Stimulated activated naive CD8-positive, alpha-beta T cell treated with anti-CD3 and anti-CD28 coated beads, Interleukin-15, amount 100 ng/mL, for 72 hours (primary cell): ENCODE data around the gene ZNF287.
A peak's percentile ranks its signal among the peaks of the same experiment; 100 is the strongest.

Source experiments
- ATAC-seq: fragments of 150-1000 bp; cut with Tn5 transposase; 2 replicates; pipeline ENCODE4 v1.10.0; 2021; ENCODE audit warnings: mild to moderate bottlenecking, moderate library complexity
- DNase-seq, 2 donors: peaks; one replicate each; pipeline ENCODE4 v3.0.0; 2021 to 2022
- H3K27ac Mint-ChIP-seq, 2 donors: one replicate each; pipeline ENCODE4 v1.8.0; 2022; ENCODE audit warnings: mild to moderate bottlenecking in 2 of 2, mixed read lengths in 2 of 2, moderate library complexity in 2 of 2
- H3K27me3 Mint-ChIP-seq: one replicate; pipeline ENCODE4 v1.8.0; 2022; ENCODE audit warnings: mixed read lengths
- H3K4me1 Mint-ChIP-seq: one replicate; pipeline ENCODE4 v1.8.0; 2022; ENCODE audit warnings: mild to moderate bottlenecking, mixed read lengths
- H3K4me3 Mint-ChIP-seq, 2 donors: one replicate each; pipeline ENCODE4 v1.8.0; 2022; ENCODE audit warnings: mild to moderate bottlenecking in 2 of 2, mixed read lengths in 2 of 2, moderate library complexity in 1 of 2
- H3K9me3 Mint-ChIP-seq, 2 donors: one replicate each; pipeline ENCODE4 v1.8.0; 2022; ENCODE audit warnings: mixed read lengths in 2 of 2

Gene ZNF287

GRCh38 chr17:16568541-16569357 is at the start of gene ZNF287:
TSS of gene ZNF287 (minus strand) at chr17:16569204. CDS start at chr17:16567731, 1,473 bp downstream.
- ATAC-seq, result peak; percentile 98
- H3K4me1 Mint-ChIP-seq, result peaks cover 33% of the 10 kb centered on the region
- peak; percentile 89 to 93 for DNase-seq

GRCh38 chr17:16617481-16618060 is 48.6 kb upstream of the ZNF287 start:
- DNase-seq (no peak), ATAC-seq (no peak)
- H3K9me3 Mint-ChIP-seq, result peaks cover 31 to 62% of the 10 kb centered on the region in 2 donors
- no peak overlapping the region for H3K4me3 Mint-ChIP-seq
- H3K27me3 Mint-ChIP-seq, result no peaks in the 10 kb centered on the region
- no peak overlapping the region for H3K27ac Mint-ChIP-seq
- no peaks in the 10 kb centered on the region for H3K4me1 Mint-ChIP-seq

More at GRCh38 chr17:16568541-16569357, at the start of gene ZNF287:
- no peaks in the 10 kb centered on the region for H3K9me3 Mint-ChIP-seq
- H3K27ac Mint-ChIP-seq, result peak within 1 kb of the TSS; percentile 90 to 94
- no peaks in the 10 kb centered on the region for H3K27me3 Mint-ChIP-seq
- peak within 1 kb of the TSS; percentile 92 to 93 for H3K4me3 Mint-ChIP-seq

- ATAC-seq (no peak), DNase-seq (no peak)
- Mint-ChIP-seq H3K27ac (no peak overlapping the region), H3K4me1 (no peaks in the 10 kb centered on the region), H3K27me3 (peaks cover 13% of the 10 kb centered on the region), H3K9me3 (peaks cover 4 to 28% of the 10 kb centered on the region in 2 donors), H3K4me3 (no peak overlapping the region)
Observed at GRCh38 chr17:16599537-16599936, 30.5 kb upstream of the ZNF287 start.

GRCh38 chr17:16593356-16594102 is 24.5 kb upstream of the ZNF287 start:
- no peak for ATAC-seq
- Mint-ChIP-seq H3K4me1 (no peaks in the 10 kb centered on the region), H3K27ac (no peak overlapping the region)

GRCh38 chr17:16589097-16589969 is 20.3 kb upstream of the ZNF287 start:
- Mint-ChIP-seq H3K4me1 (peaks cover 5% of the 10 kb centered on the region), H3K27me3 (peaks cover 60% of the 10 kb centered on the region), H3K27ac (no peak overlapping the region), H3K4me3 (peak overlapping the region; percentile 66 to 82), H3K9me3 (no peaks in the 10 kb centered on the region)
- ATAC-seq (peak; percentile 90), DNase-seq (peak; percentile 92 to 93)

More at GRCh38 chr17:16593356-16594102, 24.5 kb upstream of the ZNF287 start:
- no peaks in the 10 kb centered on the region for H3K9me3 Mint-ChIP-seq
- H3K27me3 Mint-ChIP-seq, result peaks cover 36% of the 10 kb centered on the region
- DNase-seq, result no peak
- no peak overlapping the region for H3K4me3 Mint-ChIP-seq

GRCh38 chr17:16585796-16586195 is 16.8 kb upstream of the ZNF287 start:
- Mint-ChIP-seq H3K4me1 (peaks cover 24% of the 10 kb centered on the region), H3K4me3 (no peak overlapping the region), H3K9me3 (no peaks in the 10 kb centered on the region), H3K27ac (no peak overlapping the region), H3K27me3 (peaks cover 54% of the 10 kb centered on the region)
- DNase-seq, result no peak
- ATAC-seq, result no peak

- peak; percentile 98 for ATAC-seq
- no peaks in the 10 kb centered on the region for H3K9me3 Mint-ChIP-seq
Observed at GRCh38 chr17:16584273-16584995, 15.4 kb upstream of the ZNF287 start.

GRCh38 chr17:16583781-16584180 is 14.8 kb upstream of the ZNF287 start:
- peak overlapping the region; percentile 38 to 86 for H3K27ac Mint-ChIP-seq
- ATAC-seq (peak; percentile 16), DNase-seq (no peak)
- H3K4me1 Mint-ChIP-seq, result peaks cover 24% of the 10 kb centered on the region
- H3K4me3 Mint-ChIP-seq, result peak overlapping the region; percentile 75 to 92
- peaks cover 51% of the 10 kb centered on the region for H3K27me3 Mint-ChIP-seq
- H3K9me3 Mint-ChIP-seq, result no peaks in the 10 kb centered on the region

More at GRCh38 chr17:16584273-16584995, 15.4 kb upstream of the ZNF287 start:
- H3K4me1 Mint-ChIP-seq, result peaks cover 24% of the 10 kb centered on the region
- peaks cover 54% of the 10 kb centered on the region for H3K27me3 Mint-ChIP-seq
- DNase-seq, result peak; percentile 89 to 94
- H3K4me3 Mint-ChIP-seq, result peak overlapping the region; percentile 75 to 92
- H3K27ac Mint-ChIP-seq, result peak overlapping the region in 1 of 2 donors; percentile 38

GRCh38 chr17:16573466-16573865 is 4.5 kb upstream of the ZNF287 start:
- Mint-ChIP-seq H3K4me1 (peaks cover 16% of the 10 kb centered on the region), H3K9me3 (no peaks in the 10 kb centered on the region), H3K27me3 (no peaks in the 10 kb centered on the region), H3K27ac (no peak overlapping the region), H3K4me3 (no peak overlapping the region)
- ATAC-seq (no peak), DNase-seq (no peak)

- no peaks in the 10 kb centered on the region for H3K27me3 Mint-ChIP-seq
- peak overlapping the region in 1 of 2 donors; percentile 94 for H3K27ac Mint-ChIP-seq
- H3K4me1 Mint-ChIP-seq, result peaks cover 33% of the 10 kb centered on the region
- ATAC-seq, result no peak
- peak overlapping the region; percentile 92 to 93 for H3K4me3 Mint-ChIP-seq
- H3K9me3 Mint-ChIP-seq, result no peaks in the 10 kb centered on the region
- DNase-seq, result no peak
Observed at GRCh38 chr17:16569358-16569712, 331 bp upstream of the ZNF287 start.

GRCh38 chr17:16552637-16553045 is 16.4 kb downstream of the ZNF287 start:
- no peak overlapping the region for H3K4me3 Mint-ChIP-seq
- DNase-seq (no peak), ATAC-seq (no peak)
- H3K27ac Mint-ChIP-seq, result no peak overlapping the region
- no peaks in the 10 kb centered on the region for H3K27me3 Mint-ChIP-seq
- H3K9me3 Mint-ChIP-seq, result peaks cover 45 to 72% of the 10 kb centered on the region in 2 donors
- peaks cover 5% of the 10 kb centered on the region for H3K4me1 Mint-ChIP-seq

GRCh38 chr17:16551878-16552636 is 16.9 kb downstream of the ZNF287 start:
- H3K27ac Mint-ChIP-seq, result no peak overlapping the region
- peaks cover 50 to 72% of the 10 kb centered on the region in 2 donors for H3K9me3 Mint-ChIP-seq
- no peak for ATAC-seq

GRCh38 chr17:16537130-16537458 is 31.9 kb downstream of the ZNF287 start:
- Mint-ChIP-seq H3K4me1 (peaks cover 29% of the 10 kb centered on the region), H3K27me3 (no peaks in the 10 kb centered on the region), H3K9me3 (no peaks in the 10 kb centered on the region), H3K27ac (no peak overlapping the region), H3K4me3 (peak overlapping the region in 1 of 2 donors; percentile 94)
- no peak for ATAC-seq
- no peak for DNase-seq

More at GRCh38 chr17:16551878-16552636, 16.9 kb downstream of the ZNF287 start:
- H3K4me3 Mint-ChIP-seq, result no peak overlapping the region
- no peak for DNase-seq
- H3K27me3 Mint-ChIP-seq, result no peaks in the 10 kb centered on the region
- no peaks in the 10 kb centered on the region for H3K4me1 Mint-ChIP-seq

GRCh38 chr17:16534236-16534635 is 34.8 kb downstream of the ZNF287 start:
- H3K4me1 Mint-ChIP-seq, result peaks cover 29% of the 10 kb centered on the region
- no peaks in the 10 kb centered on the region for H3K27me3 Mint-ChIP-seq
- H3K9me3 Mint-ChIP-seq, result no peaks in the 10 kb centered on the region
- no peak overlapping the region for H3K4me3 Mint-ChIP-seq
- ATAC-seq (no peak), DNase-seq (no peak)
- no peak overlapping the region for H3K27ac Mint-ChIP-seq
